Measurements from ENCODE around the gene FAT1. TPM values are rescaled to one million over a fixed set of nuclear protein-coding genes. Genes with fewer than 3 reads are reported as not detected.
"Not testable (repeated sequence)": the region's sequence is repeated elsewhere in the genome, so short reads cannot be mapped to it uniquely, and the experiment has no call there.

The FAT1 gene
- total RNA-seq, 2 experiments from 2014 or later, result under 0.01 to 0.08 TPM

- Histone ChIP-seq H3K4me3 (ENCODE audit: low read depth, low read length, poor library complexity, severe bottlenecking) (no peak overlapping the region), H3K4me1 (ENCODE audit: insufficient read depth, low read length, poor library complexity, severe bottlenecking) (no peaks in the 10 kb centered on the region), H3K9me2 (ENCODE audit: insufficient read depth, low read length) (no peaks in the 10 kb centered on the region), H3K79me2 (ENCODE audit: insufficient read depth, low read depth, low read length) (no peaks in the 10 kb centered on the region), H3K9me3 (ENCODE audit: low read length) (no peaks in the 10 kb centered on the region), H4K20me1 (ENCODE audit: insufficient read depth, low read length) (no peaks in the 10 kb centered on the region), H3K36me3 (ENCODE audit: insufficient read depth, low read length) (no peaks in the 10 kb centered on the region), H3K4me2 (ENCODE audit: low read length) (no peak overlapping the region), H3K27ac (ENCODE audit: low read depth, low read length, poor library complexity, severe bottlenecking) (no peak overlapping the region), H2AFZ (ENCODE audit: low read length) (no peak overlapping the region)
- no TSS peak for BruUV-seq (replicated peaks)
- DNase-seq (ENCODE audit: low spot score), result no peak
- TF ChIP-seq CTCF (conservative IDR thresholded peaks at IDR 0.05; ENCODE audit: low read length) (no peak), EZH2phosphoT487 (IDR thresholded peaks at IDR 0.05; ENCODE audit: borderline replicate concordance, low read depth, low read length) (no peak)
- POLR2A ChIA-PET, result no interaction called here
- CTCF ChIA-PET (ENCODE audit: unreplicated experiment), result no interaction called here
- intact Hi-C loops (cut with micrococcal nuclease; ENCODE audit: unreplicated experiment), result no loop called here
These were observed 63.7 kb downstream of the FAT1 start for GRCh38 chr4:186659935-186660334.

GRCh38 chr4:186659456-186659855 lies 64.2 kb downstream of the FAT1 start:
- BruUV-seq (replicated peaks); H3K36me3 ChIP-seq (ENCODE audit: insufficient read depth, low read length); CTCF ChIA-PET (ENCODE audit: unreplicated experiment); H4K20me1 ChIP-seq (ENCODE audit: insufficient read depth, low read length); H3K9me2 ChIP-seq (ENCODE audit: insufficient read depth, low read length); H3K4me2 ChIP-seq (ENCODE audit: low read length); H3K9me3 ChIP-seq (ENCODE audit: low read length); H2AFZ ChIP-seq (ENCODE audit: low read length); H3K27ac ChIP-seq (ENCODE audit: low read depth, low read length, poor library complexity, severe bottlenecking); POLR2A ChIA-PET; H3K4me3 ChIP-seq (ENCODE audit: low read depth, low read length, poor library complexity, severe bottlenecking); DNase-seq (ENCODE audit: low spot score); H3K79me2 ChIP-seq (ENCODE audit: insufficient read depth, low read depth, low read length); H3K4me1 ChIP-seq (ENCODE audit: insufficient read depth, low read length, poor library complexity, severe bottlenecking); intact Hi-C loops (cut with micrococcal nuclease; ENCODE audit: unreplicated experiment): not testable (repeated sequence)

DNA sequence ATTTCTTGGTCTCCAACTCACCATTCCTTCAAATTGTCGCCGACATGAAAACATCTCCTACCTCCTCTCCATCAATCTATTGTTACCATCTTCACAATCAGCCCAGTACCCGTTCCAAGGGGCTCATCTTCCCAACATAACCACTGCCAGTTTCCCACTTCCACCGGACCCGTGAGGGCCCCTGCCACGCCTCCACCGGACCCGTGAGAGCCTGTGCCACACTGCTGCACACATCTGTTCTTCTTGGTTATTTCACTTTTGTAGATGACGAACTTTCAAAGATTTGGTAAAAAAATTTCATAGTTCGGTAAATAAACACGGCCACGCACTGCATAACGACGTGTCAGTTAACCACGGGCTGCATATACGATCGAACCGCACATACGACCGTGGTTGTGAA lies 65.0 kb downstream of the FAT1 start:
- Histone ChIP-seq H2AFZ (ENCODE audit: low read length) (no peak overlapping the region), H3K36me3 (ENCODE audit: insufficient read depth, low read length) (no peaks in the 10 kb centered on the region), H3K9me2 (ENCODE audit: insufficient read depth, low read length) (no peaks in the 10 kb centered on the region), H3K79me2 (ENCODE audit: insufficient read depth, low read depth, low read length) (no peaks in the 10 kb centered on the region), H4K20me1 (ENCODE audit: insufficient read depth, low read length) (no peaks in the 10 kb centered on the region), H3K4me2 (ENCODE audit: low read length) (no peak overlapping the region), H3K27ac (ENCODE audit: low read depth, low read length, poor library complexity, severe bottlenecking) (no peak overlapping the region), H3K4me3 (ENCODE audit: low read depth, low read length, poor library complexity, severe bottlenecking) (no peak overlapping the region), H3K4me1 (ENCODE audit: insufficient read depth, low read length, poor library complexity, severe bottlenecking) (no peaks in the 10 kb centered on the region), H3K9me3 (ENCODE audit: low read length) (no peaks in the 10 kb centered on the region)
- CTCF ChIA-PET (ENCODE audit: unreplicated experiment), result no interaction called here
- intact Hi-C loops (cut with micrococcal nuclease; ENCODE audit: unreplicated experiment), result no loop called here
- DNase-seq (ENCODE audit: low spot score), result no peak
- BruUV-seq (replicated peaks), result no TSS peak
- POLR2A ChIA-PET, result no interaction called here
- TF ChIP-seq CTCF (conservative IDR thresholded peaks at IDR 0.05; ENCODE audit: low read length) (no peak), EZH2phosphoT487 (IDR thresholded peaks at IDR 0.05; ENCODE audit: borderline replicate concordance, low read depth, low read length) (no peak)

Data from OCI-LY7 (cell line).